Parathyroid adenoma (tissue), 2 donors: ENCODE measurements around the gene ARID3A.

ENCODE experiments used
- H2AFZ ChIP-seq: fragments of 300-600 bp; sonication (generic); one replicate; pipeline ENCODE4 v1.7.0; 2017; ENCODE audit warnings: antibody characterized with exemption, mild to moderate bottlenecking
- H3K27ac ChIP-seq: fragments of 300-600 bp; sonication (generic); one replicate; pipeline ENCODE4 v1.7.0; 2017
- H3K27me3 ChIP-seq: fragments of 300-600 bp; sonication (generic); one replicate; pipeline ENCODE4 v1.7.0; 2017; ENCODE audit warnings: low read length; ENCODE audit not compliant: control insufficient read depth, insufficient read depth
- H3K36me3 ChIP-seq: fragments of 300-600 bp; sonication (generic); one replicate; pipeline ENCODE4 v1.7.0; 2017; ENCODE audit warnings: low read length; ENCODE audit not compliant: control insufficient read depth, insufficient read depth
- H3K4me1 ChIP-seq: fragments of 300-600 bp; sonication (generic); one replicate; pipeline ENCODE4 v1.7.0; 2017; ENCODE audit warnings: control low read depth
- H3K4me2 ChIP-seq: fragments of 300-600 bp; sonication (generic); one replicate; pipeline ENCODE4 v1.7.0; 2017; ENCODE audit warnings: low read length
- H3K4me3 ChIP-seq: fragments of 300-600 bp; sonication (generic); one replicate; pipeline ENCODE4 v1.7.0; 2017; ENCODE audit warnings: low read depth, low read length
- H3K79me2 ChIP-seq: fragments of 300-600 bp; sonication (generic); one replicate; pipeline ENCODE4 v1.7.0; 2017; ENCODE audit warnings: control low read depth
- H3K9ac ChIP-seq: fragments of 300-600 bp; sonication (generic); one replicate; pipeline ENCODE4 v1.7.0; 2017; ENCODE audit warnings: mild to moderate bottlenecking
- H3K9me3 ChIP-seq: fragments of 300-600 bp; sonication (generic); one replicate; pipeline ENCODE4 v1.7.0; 2017; ENCODE audit warnings: low read length; ENCODE audit not compliant: control insufficient read depth
- TF ChIP-seq, protein P1 (sequence below): fragments of 300-600 bp; sonication (generic); IDR thresholded peaks from one replicate; pipeline ENCODE4 v1.7.0; 2017; ENCODE audit warnings: antibody characterized with exemption, mild to moderate bottlenecking
- donor health status: primary hyperparathyroidism.

Gene ARID3A

GRCh38 chr19:884420-885211 is 41.2 kb upstream of the ARID3A start:
- H3K27me3 ChIP-seq: no peaks in the 10 kb centered on the region
- H3K4me2 ChIP-seq: no peak overlapping the region
- TF ChIP-seq, protein P1, sequence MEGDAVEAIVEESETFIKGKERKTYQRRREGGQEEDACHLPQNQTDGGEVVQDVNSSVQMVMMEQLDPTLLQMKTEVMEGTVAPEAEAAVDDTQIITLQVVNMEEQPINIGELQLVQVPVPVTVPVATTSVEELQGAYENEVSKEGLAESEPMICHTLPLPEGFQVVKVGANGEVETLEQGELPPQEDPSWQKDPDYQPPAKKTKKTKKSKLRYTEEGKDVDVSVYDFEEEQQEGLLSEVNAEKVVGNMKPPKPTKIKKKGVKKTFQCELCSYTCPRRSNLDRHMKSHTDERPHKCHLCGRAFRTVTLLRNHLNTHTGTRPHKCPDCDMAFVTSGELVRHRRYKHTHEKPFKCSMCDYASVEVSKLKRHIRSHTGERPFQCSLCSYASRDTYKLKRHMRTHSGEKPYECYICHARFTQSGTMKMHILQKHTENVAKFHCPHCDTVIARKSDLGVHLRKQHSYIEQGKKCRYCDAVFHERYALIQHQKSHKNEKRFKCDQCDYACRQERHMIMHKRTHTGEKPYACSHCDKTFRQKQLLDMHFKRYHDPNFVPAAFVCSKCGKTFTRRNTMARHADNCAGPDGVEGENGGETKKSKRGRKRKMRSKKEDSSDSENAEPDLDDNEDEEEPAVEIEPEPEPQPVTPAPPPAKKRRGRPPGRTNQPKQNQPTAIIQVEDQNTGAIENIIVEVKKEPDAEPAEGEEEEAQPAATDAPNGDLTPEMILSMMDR: no peak
- H3K27ac ChIP-seq: no peak overlapping the region
- H3K4me3 ChIP-seq: no peak overlapping the region
- no peaks in the 10 kb centered on the region for H3K9me3 ChIP-seq
- H3K4me1 ChIP-seq: no peaks in the 10 kb centered on the region
- H2AFZ ChIP-seq: no peak overlapping the region
- H3K36me3 ChIP-seq: no peaks in the 10 kb centered on the region
- H3K9ac ChIP-seq: no peak overlapping the region
- peaks cover 12% of the 10 kb centered on the region for H3K79me2 ChIP-seq

DNA sequence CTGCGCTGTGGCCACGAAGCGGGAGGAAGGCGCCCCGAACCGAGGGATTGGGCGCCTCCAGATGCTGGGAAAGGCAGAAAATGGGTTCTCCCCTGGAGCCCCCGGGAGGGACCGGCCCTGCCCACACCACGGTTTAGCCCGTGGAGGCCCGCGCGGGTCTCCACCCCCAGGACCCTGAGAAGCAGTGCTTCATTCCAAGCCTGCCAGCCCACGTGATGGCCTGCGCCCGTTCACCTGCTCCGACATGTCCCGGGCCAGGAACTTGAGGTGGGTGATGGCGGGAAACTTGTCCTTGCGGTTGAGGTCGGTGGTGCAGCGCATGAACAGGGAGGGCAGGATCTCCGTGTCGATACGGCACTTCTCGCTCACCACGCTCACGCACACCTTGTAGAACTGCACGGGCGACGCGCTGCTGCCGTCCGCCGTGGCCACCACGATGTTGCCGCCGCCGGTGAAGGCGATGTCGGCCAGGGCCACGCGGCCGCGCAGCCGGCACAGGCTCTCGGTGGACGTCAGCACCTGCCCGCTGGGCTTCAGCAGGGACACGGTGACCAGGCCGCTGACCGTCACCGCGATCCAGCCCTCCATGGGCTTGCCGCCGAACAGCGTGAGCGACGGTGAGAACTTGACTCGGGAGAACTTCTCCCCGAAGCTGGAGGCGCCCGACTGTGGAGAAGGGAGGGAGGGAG is 40.2 kb upstream of the ARID3A start:
- Histone ChIP-seq H3K9me3 (no peaks in the 10 kb centered on the region), H3K79me2 (peaks cover 12% of the 10 kb centered on the region), H3K27me3 (no peaks in the 10 kb centered on the region), H3K36me3 (no peaks in the 10 kb centered on the region), H3K4me3 (no peak overlapping the region), H3K9ac (no peak overlapping the region), H3K4me1 (no peaks in the 10 kb centered on the region), H3K4me2 (no peak overlapping the region), H2AFZ (no peak overlapping the region), H3K27ac (no peak overlapping the region)
- TF ChIP-seq, protein P1: no peak

DNA sequence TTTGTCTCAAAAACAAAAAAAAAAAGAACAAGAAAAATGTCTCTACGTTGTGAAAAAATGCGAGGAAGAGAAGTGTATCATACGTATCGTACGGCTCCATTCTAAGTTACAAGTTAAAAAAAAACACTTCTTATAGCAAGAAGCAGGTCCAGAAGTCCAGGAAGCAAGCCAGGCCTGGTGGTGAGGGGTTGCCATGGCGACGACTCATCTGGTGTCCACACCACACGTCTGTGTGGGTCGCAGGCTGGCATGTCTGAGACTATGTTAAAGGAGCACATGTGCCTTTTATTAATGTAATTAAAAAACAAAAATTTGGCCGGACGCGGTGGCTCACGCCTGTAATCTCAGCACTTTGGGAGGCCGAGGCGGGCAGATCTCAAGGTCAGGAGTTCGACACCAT is 38.8 kb upstream of the ARID3A start:
- Histone ChIP-seq H3K79me2 (peaks cover 10% of the 10 kb centered on the region), H3K36me3 (no peaks in the 10 kb centered on the region), H3K4me2 (no peak overlapping the region), H3K27ac (no peak overlapping the region), H2AFZ (no peak overlapping the region), H3K27me3 (no peaks in the 10 kb centered on the region), H3K4me3 (no peak overlapping the region), H3K4me1 (no peaks in the 10 kb centered on the region), H3K9me3 (no peaks in the 10 kb centered on the region), H3K9ac (no peak overlapping the region)
- TF ChIP-seq, protein P1: no peak

GRCh38 chr19:887599-887998 is 38.2 kb upstream of the ARID3A start:
- H3K4me1 ChIP-seq: no peaks in the 10 kb centered on the region
- H3K9me3 ChIP-seq: no peaks in the 10 kb centered on the region
- no peak overlapping the region for H3K4me3 ChIP-seq
- H3K27me3 ChIP-seq: no peaks in the 10 kb centered on the region
- no peaks in the 10 kb centered on the region for H3K36me3 ChIP-seq
- no peak overlapping the region for H2AFZ ChIP-seq
- TF ChIP-seq, protein P1: no peak
- H3K9ac ChIP-seq: no peak overlapping the region
- peaks cover 15% of the 10 kb centered on the region for H3K79me2 ChIP-seq
- no peak overlapping the region for H3K4me2 ChIP-seq
- no peak overlapping the region for H3K27ac ChIP-seq
